ENCODE data around the gene CAPN3. TPM values are rescaled to one million over a fixed set of nuclear protein-coding genes. Genes with fewer than 3 reads are reported as not detected.

Gene CAPN3
- total RNA-seq, 4 donors from 2014 or later = 17.0 to 35.2 (median 19.3) TPM

GRCh38 chr15:42449770-42450424 is 90.6 kb downstream of the CAPN3 start:
- H3K27me3 ChIP-seq = no peaks in the 10 kb centered on the region
- intact Hi-C loops (cut with DNase I; ENCODE audit: low total_unique reads) (no loop called here), in situ Hi-C loops (cut with MboI; ENCODE audit: low pct_ligation_motif_present in 1 of 4, low pct_unique_long_range_greater_than_20kb in 1 of 4, low sequenced_read_pairs in 3 of 4) (no loop called here)
- H3K4me3 ChIP-seq = no peak overlapping the region
- H3K27ac ChIP-seq = no peak overlapping the region
- WGBS, 2 donors (ENCODE audit: low coverage in 1 of 2) = 93 to 96% methylated on average over 4 to 13 of the region's 13 CpGs
- DNase-seq = no peak
- peaks cover 0 to 53% (median 18%) of the 10 kb centered on the region in 4 donors for H3K36me3 ChIP-seq
- no peaks in the 10 kb centered on the region for H3K9me3 ChIP-seq
- H3K4me1 ChIP-seq = no peaks in the 10 kb centered on the region
- TF ChIP-seq EP300 (IDR thresholded peaks at IDR 0.05; ENCODE audit: low read depth) (no peak), POLR2AphosphoS5 (IDR thresholded peaks at IDR 0.05) (no peak), CTCF (IDR thresholded peaks at IDR 0.05) (no peak), POLR2A (IDR thresholded peaks at IDR 0.05) (no peak)

DNA sequence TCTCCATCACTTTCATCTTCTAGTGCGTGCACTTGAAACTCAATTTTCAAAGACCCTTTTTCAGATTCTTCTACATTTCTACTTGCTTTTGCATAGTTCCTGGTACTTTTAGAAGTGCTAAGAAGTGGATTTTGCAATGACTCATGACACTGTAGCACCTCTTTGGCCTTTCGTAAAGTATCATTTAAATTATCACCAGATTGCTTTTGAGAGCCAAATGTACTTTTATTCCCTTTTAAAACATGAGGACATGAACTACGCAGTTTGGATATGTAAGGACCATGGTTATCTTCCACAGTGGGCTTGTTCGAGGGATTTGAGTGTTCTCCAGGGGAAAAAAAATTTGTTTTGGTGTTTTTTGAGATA is 91.1 kb downstream of the CAPN3 start:
- Histone ChIP-seq H3K4me3 (no peak overlapping the region), H3K4me1 (peaks cover 0 to 2% (median 0%) of the 10 kb centered on the region in 4 donors), H3K9me3 (no peaks in the 10 kb centered on the region), H3K27me3 (no peaks in the 10 kb centered on the region), H3K36me3 (peaks cover 0 to 49% (median 18%) of the 10 kb centered on the region in 4 donors), H3K27ac (no peak overlapping the region)
- TF ChIP-seq CTCF (IDR thresholded peaks at IDR 0.05) (no peak), POLR2A (IDR thresholded peaks at IDR 0.05) (no peak), EP300 (IDR thresholded peaks at IDR 0.05; ENCODE audit: low read depth) (no peak), POLR2AphosphoS5 (IDR thresholded peaks at IDR 0.05) (no peak)
- 90 to 100% methylated on average over 3 to 4 of the region's 4 CpGs for WGBS, 2 donors (ENCODE audit: low coverage in 1 of 2)
- in situ Hi-C loops (cut with MboI; ENCODE audit: low pct_ligation_motif_present in 1 of 4, low pct_unique_long_range_greater_than_20kb in 1 of 4, low sequenced_read_pairs in 3 of 4) (no loop called here), intact Hi-C loops (cut with DNase I; ENCODE audit: low total_unique reads) (no loop called here)
- DNase-seq = no peak

- Histone ChIP-seq H3K9me3 (no peaks in the 10 kb centered on the region), H3K36me3 (peaks cover 0 to 28% (median 11%) of the 10 kb centered on the region in 4 donors), H3K27ac (no peak overlapping the region), H3K27me3 (no peaks in the 10 kb centered on the region), H3K4me3 (no peak overlapping the region), H3K4me1 (peaks cover 0 to 24% (median 4%) of the 10 kb centered on the region in 4 donors)
- DNase-seq = no peak
- intact Hi-C loops (cut with DNase I; ENCODE audit: low total_unique reads) (no loop called here), in situ Hi-C loops (cut with MboI; ENCODE audit: low pct_ligation_motif_present in 1 of 4, low pct_unique_long_range_greater_than_20kb in 1 of 4, low sequenced_read_pairs in 3 of 4) (no loop called here)
- TF ChIP-seq CTCF (IDR thresholded peaks at IDR 0.05) (no peak), POLR2A (IDR thresholded peaks at IDR 0.05) (no peak), POLR2AphosphoS5 (IDR thresholded peaks at IDR 0.05) (no peak), EP300 (IDR thresholded peaks at IDR 0.05; ENCODE audit: low read depth) (no peak)
- WGBS, 2 donors (ENCODE audit: low coverage in 1 of 2) = 90 to 93% methylated on average over 2 to 3 of the region's 3 CpGs
Measured at GRCh38 chr15:42453826-42454225, 94.5 kb downstream of the CAPN3 start.

- in situ Hi-C loops (cut with MboI; ENCODE audit: low pct_ligation_motif_present in 1 of 4, low pct_unique_long_range_greater_than_20kb in 1 of 4, low sequenced_read_pairs in 3 of 4) (no loop called here), intact Hi-C loops (cut with DNase I; ENCODE audit: low total_unique reads) (no loop called here)
- Histone ChIP-seq H3K27ac (peak overlapping the region; percentile 75 to 80 (median 78)), H3K4me3 (peak overlapping the region in 2 of 4 donors; percentile 0 to 40), H3K36me3 (peaks cover 0 to 10% (median 4%) of the 10 kb centered on the region in 4 donors), H3K4me1 (peaks cover 0 to 24% (median 4%) of the 10 kb centered on the region in 4 donors), H3K27me3 (no peaks in the 10 kb centered on the region), H3K9me3 (no peaks in the 10 kb centered on the region)
- no peak for DNase-seq
- TF ChIP-seq CTCF (IDR thresholded peaks at IDR 0.05) = no peak
- TF ChIP-seq POLR2AphosphoS5 (IDR thresholded peaks at IDR 0.05) = no peak
- no peak for TF ChIP-seq POLR2A (IDR thresholded peaks at IDR 0.05)
- TF ChIP-seq EP300 (IDR thresholded peaks at IDR 0.05; ENCODE audit: low read depth) = no peak
Measured at GRCh38 chr15:42456531-42456930, 97.2 kb downstream of the CAPN3 start.
